SK-N-SH (cell line): ENCODE data around the gene CACNA1E. TPM values are rescaled to one million over a fixed set of nuclear protein-coding genes. Genes with fewer than 3 reads are reported as not detected.

Source experiments
- CTCF ChIA-PET: fragments of 300-600, 350-600 bp; formaldehyde crosslinking; extraction: SDS; loops from one replicate; lab custom pipeline; 2021; lab: Yijun Ruan, JAX
- POLR2A ChIA-PET: fragments of 350-600 bp; sonication (Branson Sonifier 250); formaldehyde crosslinking; extraction: SDS; loops from one replicate; lab custom pipeline; 2020; ENCODE audit warnings: antibody characterized with exemption, inconsistent platforms; lab: Yijun Ruan, JAX
- DNase-seq: peaks from one replicate; pipeline ENCODE4 v3.0.0; 2012
- H2AFZ ChIP-seq: fragments of 200-600 bp; sonication (generic); 2 replicates; pipeline ENCODE4 v1.8.1; 2016; ENCODE audit warnings: antibody characterized with exemption, mild to moderate bottlenecking, low read depth
- H3F3A ChIP-seq: fragments of 200-600 bp; sonication (generic); replicated peaks from 2 replicates; pipeline ENCODE3; 2016; ENCODE audit warnings: antibody characterized with exemption, mild to moderate bottlenecking; ENCODE audit not compliant: insufficient read depth
- H3K27ac ChIP-seq, 2 experiments: fragments of 200-500 bp in 1 of 2; fragments of 200-600 bp in 1 of 2; sonication (Bioruptor generic) in 1 of 2; sonication (generic), shearing (Covaris generic) in 1 of 2; 2 replicates each; pipeline versions ENCODE4 v1.5.1 to v1.6.1; 2014 to 2016; ENCODE audit warnings: low read depth in 2 of 2, inconsistent platforms in 1 of 2, low read length in 1 of 2, mild to moderate bottlenecking in 1 of 2, mixed read lengths in 1 of 2
- H3K27me3 ChIP-seq: fragments of 200-600 bp; sonication (generic), shearing (Covaris generic); 2 replicates; pipeline ENCODE4 v1.6.1; 2016; ENCODE audit warnings: mixed run types; ENCODE audit not compliant: insufficient read depth
- H3K36me3 ChIP-seq, 2 experiments: fragments of 200-500 bp in 1 of 2; fragments of 200-600 bp in 1 of 2; sonication (Bioruptor generic) in 1 of 2; sonication (generic) in 1 of 2; replicated peaks in 1 of 2; 2 replicates each; pipeline versions ENCODE3 to v1.5.1; 2014 to 2016; ENCODE audit warnings: low read length in 1 of 2, mild to moderate bottlenecking in 1 of 2; ENCODE audit not compliant: insufficient read depth in 2 of 2, control insufficient read depth in 1 of 2
- H3K4me1 ChIP-seq, 2 experiments: fragments of 200-500 bp in 1 of 2; fragments of 200-600 bp in 1 of 2; sonication (Bioruptor generic) in 1 of 2; sonication (generic), shearing (Covaris generic) in 1 of 2; 2 replicates each; pipeline versions ENCODE4 v1.5.1 to v1.6.1; 2014 to 2016; ENCODE audit warnings: low read depth in 1 of 2, low read length in 1 of 2, mixed run types in 1 of 2; ENCODE audit not compliant: insufficient read depth in 2 of 2, control insufficient read depth in 1 of 2
- H3K4me2 ChIP-seq: fragments of 200-600 bp; sonication (generic), shearing (Covaris generic); 2 replicates; pipeline ENCODE4 v1.6.1; 2017; ENCODE audit warnings: mixed run types
- H3K4me3 ChIP-seq, 2 experiments: fragments of 200-500 bp in 1 of 2; fragments of 200-600 bp in 1 of 2; sonication (Bioruptor generic) in 1 of 2; sonication (generic), shearing (Covaris generic) in 1 of 2; 2 replicates each; pipeline versions ENCODE4 v1.5.1 to v1.8.1; 2014 to 2016; ENCODE audit warnings: low read depth in 2 of 2, inconsistent platforms in 1 of 2, low read length in 1 of 2, mild to moderate bottlenecking in 1 of 2, mixed read lengths in 1 of 2, moderate library complexity in 1 of 2
- H3K79me2 ChIP-seq: fragments of 200-600 bp; sonication (generic); 2 replicates; pipeline ENCODE4 v1.8.1; 2017; ENCODE audit warnings: mild to moderate bottlenecking; ENCODE audit not compliant: insufficient read depth
- H3K9ac ChIP-seq: fragments of 200-600 bp; sonication (generic); 2 replicates; pipeline ENCODE4 v1.6.1; 2017; ENCODE audit warnings: mixed run types
- H3K9me2 ChIP-seq: fragments of 200-600 bp; sonication (generic); 2 replicates; pipeline ENCODE4 v1.6.1; 2017; ENCODE audit warnings: mixed run types
- H3K9me3 ChIP-seq: fragments of 200-600 bp; sonication (generic); 2 replicates; pipeline ENCODE4 v1.6.1; 2017; ENCODE audit warnings: mixed run types, mild to moderate bottlenecking, moderate library complexity
- H4K20me1 ChIP-seq: fragments of 200-600 bp; sonication (generic); 2 replicates; pipeline ENCODE4 v1.6.1; 2017; ENCODE audit warnings: mild to moderate bottlenecking, mixed run types; ENCODE audit not compliant: insufficient read depth
- CHD2 ChIP-seq: fragments of 150-350 bp; IDR thresholded peaks from 2 replicates; pipeline ENCODE4 v1.6.1; 2018; ENCODE audit warnings: low read length; ENCODE audit not compliant: partially characterized antibody
- EP300 ChIP-seq, 2 experiments: IDR thresholded peaks; 2 replicates each; pipeline versions ENCODE4 v1.4.0 to v1.6.1; 2012; ENCODE audit warnings: borderline replicate concordance in 1 of 2, low read depth in 1 of 2, low read length in 1 of 2
- EZH2phosphoT487 ChIP-seq: fragments of 200-600 bp; sonication (generic); IDR thresholded peaks from 2 replicates; pipeline ENCODE4 v1.6.1; 2017; ENCODE audit warnings: low read depth, mixed run types, mild to moderate bottlenecking, antibody characterized with exemption, moderate library complexity, borderline replicate concordance
- JUND ChIP-seq: IDR thresholded peaks from 2 replicates; pipeline ENCODE4 v1.4.0; 2012
- MXI1 ChIP-seq: IDR thresholded peaks from 2 replicates; pipeline ENCODE4 v1.6.1; 2012; ENCODE audit warnings: mild to moderate bottlenecking, low read depth, low read length, improper control_type of control experiment
- POLR2AphosphoS5 ChIP-seq: IDR thresholded peaks from 2 replicates; pipeline ENCODE4 v1.6.1; 2012; ENCODE audit warnings: low read depth, low read length
- RFX5 ChIP-seq: IDR thresholded peaks from 2 replicates; pipeline ENCODE4 v1.6.1; 2012; ENCODE audit warnings: mild to moderate bottlenecking, improper control_type of control experiment, low read length
- SIN3A ChIP-seq: IDR thresholded peaks from 2 replicates; pipeline ENCODE4 v1.6.1; 2012; ENCODE audit warnings: low read depth, mild to moderate bottlenecking, low read length, moderate library complexity, borderline replicate concordance
- SMC3 ChIP-seq: IDR thresholded peaks from 2 replicates; pipeline ENCODE4 v1.6.1; 2012; ENCODE audit warnings: low read depth, low read length, improper control_type of control experiment
- TCF12 ChIP-seq: IDR thresholded peaks from 2 replicates; pipeline ENCODE4 v1.4.0; 2012
- WGBS: methylation state at CpG from one replicate; pipeline ENCODE4 v1.1.6; 2017; ENCODE audit warnings: low lambda C conversion rate; 5-methylcytosine and 5-hydroxymethylcytosine counted together
- polyA plus RNA-seq, 3 experiments: library from polyadenylated mRNA; depleted of rRNA; stranded (reverse); fragments of >200 nt; gene quantifications; 2 replicates each; pipeline ENCODE4 v1.2.3, GENCODE V29; 2012
- TF ChIP-seq, protein P1 (sequence below): fragments of 150-350 bp; IDR thresholded peaks from 2 replicates; pipeline ENCODE4 v1.6.1; 2017; ENCODE audit warnings: antibody characterized with exemption, low read length, low read depth, borderline replicate concordance
- TF ChIP-seq, protein P2 (sequence below): IDR thresholded peaks from 2 replicates; pipeline ENCODE4 v1.6.1; 2012; ENCODE audit warnings: mild to moderate bottlenecking, low read depth, low read length, moderate library complexity
- TF ChIP-seq, protein P3 (sequence below): IDR thresholded peaks from 2 replicates; pipeline ENCODE4 v1.4.0; 2012; ENCODE audit warnings: low read depth
- TF ChIP-seq, protein P4 (sequence below): fragments of 150-350 bp; IDR thresholded peaks from 2 replicates; pipeline ENCODE4 v1.6.1; 2016; ENCODE audit warnings: mild to moderate bottlenecking, low read depth, low read length

Gene CACNA1E
- polyA plus RNA-seq, 1 of the 3 experiments (the other 2 are of a cell fraction), result not detected

DNA sequence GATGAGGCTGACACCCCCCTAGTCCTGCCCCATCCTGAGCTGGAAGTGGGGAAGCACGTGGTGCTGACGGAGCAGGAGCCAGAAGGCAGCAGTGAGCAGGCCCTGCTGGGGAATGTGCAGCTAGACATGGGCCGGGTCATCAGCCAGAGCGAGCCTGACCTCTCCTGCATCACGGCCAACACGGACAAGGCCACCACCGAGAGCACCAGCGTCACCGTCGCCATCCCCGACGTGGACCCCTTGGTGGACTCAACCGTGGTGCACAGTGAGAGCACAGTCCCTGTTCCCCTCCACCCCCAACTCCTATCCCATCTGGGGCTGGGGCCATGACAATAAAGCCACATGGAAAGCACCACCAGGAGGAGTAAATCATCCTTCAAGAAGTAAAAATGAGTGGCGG lies 250.2 kb downstream of the CACNA1E start:
- Histone ChIP-seq H3K9ac (no peak overlapping the region), H3K27me3 (no peaks in the 10 kb centered on the region), H3K27ac (no peak overlapping the region), H3F3A (no peaks in the 10 kb centered on the region), H3K9me2 (no peaks in the 10 kb centered on the region), H4K20me1 (no peaks in the 10 kb centered on the region), H3K9me3 (no peaks in the 10 kb centered on the region), H2AFZ (no peak overlapping the region), H3K4me1 (no peaks in the 10 kb centered on the region), H3K79me2 (no peaks in the 10 kb centered on the region), H3K4me3 (no peak overlapping the region), H3K36me3 (no peaks in the 10 kb centered on the region), H3K4me2 (no peak overlapping the region)
- DNase-seq, result no peak
- CTCF ChIA-PET, result no interaction called here
- POLR2A ChIA-PET, result no interaction called here
- no peak for TF ChIP-seq EZH2phosphoT487
- TF ChIP-seq MXI1, result no peak
- TF ChIP-seq POLR2AphosphoS5, result no peak
- no peak for TF ChIP-seq EP300 (IDR thresholded peaks at IDR 0.05; ENCODE audit: borderline replicate concordance in 1 of 2, low read depth in 1 of 2, low read length in 1 of 2)
- 60% methylated on average over 9 of the region's 14 CpGs for WGBS

DNA sequence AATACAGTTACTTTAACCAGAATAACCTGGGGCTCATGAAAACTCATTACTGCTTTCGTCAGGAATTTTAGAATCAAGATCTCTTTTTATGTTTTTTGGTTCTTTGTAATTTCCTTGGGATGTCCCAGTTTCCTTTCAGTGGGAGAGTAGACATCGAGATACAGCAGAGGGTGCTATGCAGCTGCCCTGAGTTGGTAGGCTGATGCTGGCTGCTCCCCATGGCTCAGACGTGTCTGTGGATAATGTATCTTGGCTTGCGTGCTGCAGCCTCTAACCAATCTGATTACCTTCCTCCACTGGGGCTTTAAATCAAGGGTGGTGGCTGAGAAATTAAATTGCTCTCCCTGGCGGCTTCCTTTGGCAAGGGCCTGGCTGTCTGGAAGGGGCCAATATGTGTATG lies 253.7 kb downstream of the CACNA1E start:
- H3K79me2 ChIP-seq, result no peaks in the 10 kb centered on the region
- no peaks in the 10 kb centered on the region for H3K4me1 ChIP-seq
- no peaks in the 10 kb centered on the region for H4K20me1 ChIP-seq
- no peaks in the 10 kb centered on the region for H3K27me3 ChIP-seq
- H3K4me2 ChIP-seq, result no peak overlapping the region
- H2AFZ ChIP-seq, result no peak overlapping the region
- TF ChIP-seq, protein P1, sequence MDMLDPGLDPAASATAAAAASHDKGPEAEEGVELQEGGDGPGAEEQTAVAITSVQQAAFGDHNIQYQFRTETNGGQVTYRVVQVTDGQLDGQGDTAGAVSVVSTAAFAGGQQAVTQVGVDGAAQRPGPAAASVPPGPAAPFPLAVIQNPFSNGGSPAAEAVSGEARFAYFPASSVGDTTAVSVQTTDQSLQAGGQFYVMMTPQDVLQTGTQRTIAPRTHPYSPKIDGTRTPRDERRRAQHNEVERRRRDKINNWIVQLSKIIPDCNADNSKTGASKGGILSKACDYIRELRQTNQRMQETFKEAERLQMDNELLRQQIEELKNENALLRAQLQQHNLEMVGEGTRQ, result no peak
- no peak overlapping the region for H3K27ac ChIP-seq
- H3K9me3 ChIP-seq, result no peaks in the 10 kb centered on the region
- H3K9ac ChIP-seq, result no peak overlapping the region
- H3K4me3 ChIP-seq, result no peak overlapping the region
- H3F3A ChIP-seq, result no peaks in the 10 kb centered on the region
- WGBS, result 14% methylated on average over 4 of the region's 5 CpGs
- DNase-seq, result no peak
- H3K36me3 ChIP-seq, result no peaks in the 10 kb centered on the region
- ChIA-PET CTCF (no interaction called here), POLR2A (no interaction called here)
- H3K9me2 ChIP-seq, result no peaks in the 10 kb centered on the region

DNA sequence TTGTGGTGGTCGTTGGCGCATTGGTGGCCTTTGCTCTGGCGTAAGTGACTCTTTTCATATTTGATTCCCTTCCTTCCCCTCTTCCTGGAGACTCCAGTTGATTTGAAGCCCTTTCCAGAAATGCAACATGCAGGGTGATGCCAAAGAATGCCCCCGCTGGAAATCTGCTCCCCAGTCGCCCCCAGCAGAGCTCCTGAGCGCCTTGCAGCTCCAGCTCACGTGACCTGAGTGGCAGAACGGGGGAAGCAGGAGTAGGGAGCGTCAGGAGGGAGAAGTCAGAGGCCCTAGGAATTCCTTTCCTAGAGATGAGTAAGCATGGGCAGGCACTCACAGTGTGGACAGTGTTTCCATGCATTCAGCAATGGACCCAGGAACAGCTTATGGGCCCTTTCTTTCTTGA lies 255.9 kb downstream of the CACNA1E start:
- no peaks in the 10 kb centered on the region for H3K79me2 ChIP-seq
- H4K20me1 ChIP-seq, result no peaks in the 10 kb centered on the region
- no peak overlapping the region for H3K9ac ChIP-seq
- no peaks in the 10 kb centered on the region for H3K9me3 ChIP-seq
- no peak for TF ChIP-seq CHD2
- TF ChIP-seq, protein P2, sequence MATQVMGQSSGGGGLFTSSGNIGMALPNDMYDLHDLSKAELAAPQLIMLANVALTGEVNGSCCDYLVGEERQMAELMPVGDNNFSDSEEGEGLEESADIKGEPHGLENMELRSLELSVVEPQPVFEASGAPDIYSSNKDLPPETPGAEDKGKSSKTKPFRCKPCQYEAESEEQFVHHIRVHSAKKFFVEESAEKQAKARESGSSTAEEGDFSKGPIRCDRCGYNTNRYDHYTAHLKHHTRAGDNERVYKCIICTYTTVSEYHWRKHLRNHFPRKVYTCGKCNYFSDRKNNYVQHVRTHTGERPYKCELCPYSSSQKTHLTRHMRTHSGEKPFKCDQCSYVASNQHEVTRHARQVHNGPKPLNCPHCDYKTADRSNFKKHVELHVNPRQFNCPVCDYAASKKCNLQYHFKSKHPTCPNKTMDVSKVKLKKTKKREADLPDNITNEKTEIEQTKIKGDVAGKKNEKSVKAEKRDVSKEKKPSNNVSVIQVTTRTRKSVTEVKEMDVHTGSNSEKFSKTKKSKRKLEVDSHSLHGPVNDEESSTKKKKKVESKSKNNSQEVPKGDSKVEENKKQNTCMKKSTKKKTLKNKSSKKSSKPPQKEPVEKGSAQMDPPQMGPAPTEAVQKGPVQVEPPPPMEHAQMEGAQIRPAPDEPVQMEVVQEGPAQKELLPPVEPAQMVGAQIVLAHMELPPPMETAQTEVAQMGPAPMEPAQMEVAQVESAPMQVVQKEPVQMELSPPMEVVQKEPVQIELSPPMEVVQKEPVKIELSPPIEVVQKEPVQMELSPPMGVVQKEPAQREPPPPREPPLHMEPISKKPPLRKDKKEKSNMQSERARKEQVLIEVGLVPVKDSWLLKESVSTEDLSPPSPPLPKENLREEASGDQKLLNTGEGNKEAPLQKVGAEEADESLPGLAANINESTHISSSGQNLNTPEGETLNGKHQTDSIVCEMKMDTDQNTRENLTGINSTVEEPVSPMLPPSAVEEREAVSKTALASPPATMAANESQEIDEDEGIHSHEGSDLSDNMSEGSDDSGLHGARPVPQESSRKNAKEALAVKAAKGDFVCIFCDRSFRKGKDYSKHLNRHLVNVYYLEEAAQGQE, result no peak
- TF ChIP-seq SMC3, result no peak
- no peak for TF ChIP-seq SIN3A
- TF ChIP-seq, protein P3, sequence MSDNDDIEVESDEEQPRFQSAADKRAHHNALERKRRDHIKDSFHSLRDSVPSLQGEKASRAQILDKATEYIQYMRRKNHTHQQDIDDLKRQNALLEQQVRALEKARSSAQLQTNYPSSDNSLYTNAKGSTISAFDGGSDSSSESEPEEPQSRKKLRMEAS, result no peak
- TF ChIP-seq RFX5, result no peak
- no peak for TF ChIP-seq TCF12
- TF ChIP-seq, protein P4, sequence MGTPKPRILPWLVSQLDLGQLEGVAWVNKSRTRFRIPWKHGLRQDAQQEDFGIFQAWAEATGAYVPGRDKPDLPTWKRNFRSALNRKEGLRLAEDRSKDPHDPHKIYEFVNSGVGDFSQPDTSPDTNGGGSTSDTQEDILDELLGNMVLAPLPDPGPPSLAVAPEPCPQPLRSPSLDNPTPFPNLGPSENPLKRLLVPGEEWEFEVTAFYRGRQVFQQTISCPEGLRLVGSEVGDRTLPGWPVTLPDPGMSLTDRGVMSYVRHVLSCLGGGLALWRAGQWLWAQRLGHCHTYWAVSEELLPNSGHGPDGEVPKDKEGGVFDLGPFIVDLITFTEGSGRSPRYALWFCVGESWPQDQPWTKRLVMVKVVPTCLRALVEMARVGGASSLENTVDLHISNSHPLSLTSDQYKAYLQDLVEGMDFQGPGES, result no peak
- no peak for TF ChIP-seq JUND
- H3K27ac ChIP-seq, result no peak overlapping the region
- CTCF ChIA-PET, result no interaction called here
- no peaks in the 10 kb centered on the region for H3F3A ChIP-seq
- H3K36me3 ChIP-seq, result no peaks in the 10 kb centered on the region
- H3K4me2 ChIP-seq, result no peak overlapping the region
- H2AFZ ChIP-seq, result no peak overlapping the region
- no peaks in the 10 kb centered on the region for H3K27me3 ChIP-seq
- no peaks in the 10 kb centered on the region for H3K9me2 ChIP-seq
- 13% methylated on average over 8 of the region's 9 CpGs for WGBS
- H3K4me3 ChIP-seq, result no peak overlapping the region
- no peak for DNase-seq
- POLR2A ChIA-PET, result interaction anchor here (1.0 kb wide), 1 partner anchor 24 kb away, joined by 3 read pairs; no protein-coding TSS in a partner anchor
- no peaks in the 10 kb centered on the region for H3K4me1 ChIP-seq
